HEK293 (cell line): ENCODE measurements around the gene HDHD5.

ENCODE experiments used
- BCL6B ChIP-seq: fragments of 450-650 bp; formaldehyde crosslinking; IDR thresholded peaks from 2 replicates; pipeline ENCODE4 v1.5.1; 2017; ENCODE audit warnings: missing biosample characterization, missing genetic modification characterization
- KLF1 ChIP-seq: fragments of 450-650 bp; formaldehyde crosslinking; IDR thresholded peaks from 2 replicates; pipeline ENCODE4 v1.5.1; 2016; ENCODE audit warnings: missing biosample characterization, missing genetic modification characterization
- KLF10 ChIP-seq: fragments of 450-650 bp; IDR thresholded peaks from 2 replicates; pipeline ENCODE4 v1.5.1; 2018; ENCODE audit warnings: missing biosample characterization, mild to moderate bottlenecking, missing genetic modification characterization
- KLF7 ChIP-seq: fragments of 450-650 bp; formaldehyde crosslinking; IDR thresholded peaks from 2 replicates; pipeline ENCODE4 v1.5.1; 2016; ENCODE audit warnings: missing biosample characterization, missing genetic modification characterization, borderline replicate concordance
- MYNN ChIP-seq: fragments of 450-650 bp; formaldehyde crosslinking; IDR thresholded peaks from 2 replicates; pipeline ENCODE4 v1.5.1; 2016; ENCODE audit warnings: missing biosample characterization, missing genetic modification characterization, borderline replicate concordance
- MZF1 ChIP-seq: fragments of 450-650 bp; formaldehyde crosslinking; IDR thresholded peaks from 2 replicates; pipeline ENCODE4 v1.5.1; 2017; ENCODE audit warnings: missing biosample characterization, missing genetic modification characterization, borderline replicate concordance
- ZBTB8A ChIP-seq: fragments of 450-650 bp; formaldehyde crosslinking; IDR thresholded peaks from 2 replicates; pipeline ENCODE4 v1.5.1; 2016; ENCODE audit warnings: missing biosample characterization, missing genetic modification characterization
- ZNF223 ChIP-seq: fragments of 450-650 bp; formaldehyde crosslinking; IDR thresholded peaks from 2 replicates; pipeline ENCODE4 v1.5.1; 2016; ENCODE audit warnings: missing biosample characterization, missing genetic modification characterization
- ZNF248 ChIP-seq: fragments of 450-650 bp; formaldehyde crosslinking; IDR thresholded peaks from 2 replicates; pipeline ENCODE4 v1.5.1; 2017; ENCODE audit warnings: missing biosample characterization, missing genetic modification characterization
- ZNF280C ChIP-seq: fragments of 450-650 bp; formaldehyde crosslinking; IDR thresholded peaks from 2 replicates; pipeline ENCODE4 v1.5.1; 2016; ENCODE audit warnings: missing biosample characterization, missing genetic modification characterization
- ZNF302 ChIP-seq: fragments of 450-650 bp; formaldehyde crosslinking; IDR thresholded peaks from 2 replicates; pipeline ENCODE4 v1.5.1; 2016; ENCODE audit warnings: missing biosample characterization, missing genetic modification characterization, low read depth
- ZNF324 ChIP-seq: fragments of 450-650 bp; formaldehyde crosslinking; IDR thresholded peaks from 2 replicates; pipeline ENCODE4 v1.5.1; 2016; ENCODE audit warnings: missing biosample characterization, missing genetic modification characterization
- ZNF341 ChIP-seq: fragments of 450-650 bp; formaldehyde crosslinking; IDR thresholded peaks from 2 replicates; pipeline ENCODE4; 2016; ENCODE audit warnings: low read depth, missing biosample characterization, missing genetic modification characterization
- ZNF416 ChIP-seq: fragments of 450-650 bp; formaldehyde crosslinking; IDR thresholded peaks from 2 replicates; pipeline ENCODE4 v1.5.1; 2016; ENCODE audit warnings: missing biosample characterization, missing genetic modification characterization
- ZNF518A ChIP-seq: fragments of 450-650 bp; formaldehyde crosslinking; conservative IDR thresholded peaks from 2 replicates; pipeline ENCODE4 v1.5.1; 2016; ENCODE audit warnings: low read depth, missing biosample characterization, missing genetic modification characterization
- ZNF560 ChIP-seq: fragments of 450-650 bp; formaldehyde crosslinking; IDR thresholded peaks from 2 replicates; pipeline ENCODE4 v1.5.1; 2017; ENCODE audit warnings: missing biosample characterization, missing genetic modification characterization, borderline replicate concordance
- ZNF561 ChIP-seq: fragments of 450-650 bp; IDR thresholded peaks from 2 replicates; pipeline ENCODE4 v1.5.1; 2018; ENCODE audit warnings: missing biosample characterization, missing genetic modification characterization, borderline replicate concordance
- ZNF585B ChIP-seq: fragments of 450-650 bp; formaldehyde crosslinking; IDR thresholded peaks from 2 replicates; pipeline ENCODE4 v1.5.1; 2016; ENCODE audit warnings: missing biosample characterization, missing genetic modification characterization
- ZNF629 ChIP-seq: fragments of 450-650 bp; formaldehyde crosslinking; IDR thresholded peaks from 2 replicates; pipeline ENCODE4 v1.5.1; 2017; ENCODE audit warnings: missing biosample characterization, missing genetic modification characterization
- ZNF677 ChIP-seq: fragments of 450-650 bp; IDR thresholded peaks from 2 replicates; pipeline ENCODE4 v1.5.0; 2018; ENCODE audit warnings: missing biosample characterization, mild to moderate bottlenecking, missing genetic modification characterization, moderate library complexity
- ZNF768 ChIP-seq: fragments of 450-650 bp; formaldehyde crosslinking; IDR thresholded peaks from 2 replicates; pipeline ENCODE4 v1.5.1; 2018; ENCODE audit warnings: missing biosample characterization, mild to moderate bottlenecking, missing genetic modification characterization
- ZNF777 ChIP-seq: fragments of 450-650 bp; formaldehyde crosslinking; IDR thresholded peaks from 2 replicates; pipeline ENCODE4 v1.5.1; 2017; ENCODE audit warnings: missing biosample characterization, missing genetic modification characterization, borderline replicate concordance
- ZSCAN30 ChIP-seq: fragments of 450-650 bp; IDR thresholded peaks from 2 replicates; pipeline ENCODE4 v1.5.1; 2018; ENCODE audit warnings: missing biosample characterization, mild to moderate bottlenecking, missing genetic modification characterization, moderate library complexity
- TF ChIP-seq, protein P1 (sequence below): fragments of 450-650 bp; formaldehyde crosslinking; IDR thresholded peaks from 2 replicates; pipeline ENCODE4 v1.5.1; 2016; ENCODE audit warnings: missing biosample characterization, missing genetic modification characterization
- TF ChIP-seq, protein P2 (sequence below): fragments of 450-650 bp; formaldehyde crosslinking; IDR thresholded peaks from 2 replicates; pipeline ENCODE4 v1.5.1; 2017; ENCODE audit warnings: missing biosample characterization, missing genetic modification characterization

The HDHD5 gene

GRCh38 chr22:17171153-17172028 lies 12.3 kb upstream of the HDHD5 start (continued):
- TF ChIP-seq, protein P1, sequence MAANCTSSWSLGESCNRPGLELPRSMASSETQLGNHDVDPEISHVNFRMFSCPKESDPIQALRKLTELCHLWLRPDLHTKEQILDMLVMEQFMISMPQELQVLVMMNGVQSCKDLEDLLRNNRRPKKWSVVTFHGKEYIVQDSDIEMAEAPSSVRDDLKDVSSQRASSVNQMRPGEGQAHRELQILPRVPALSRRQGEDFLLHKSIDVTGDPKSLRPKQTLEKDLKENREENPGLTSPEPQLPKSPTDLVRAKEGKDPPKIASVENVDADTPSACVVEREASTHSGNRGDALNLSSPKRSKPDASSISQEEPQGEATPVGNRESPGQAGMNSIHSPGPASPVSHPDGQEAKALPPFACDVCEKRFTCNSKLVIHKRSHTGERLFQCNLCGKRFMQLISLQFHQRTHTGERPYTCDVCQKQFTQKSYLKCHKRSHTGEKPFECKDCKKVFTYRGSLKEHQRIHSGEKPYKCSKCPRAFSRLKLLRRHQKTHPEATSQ: no peak
- TF ChIP-seq, protein P2, sequence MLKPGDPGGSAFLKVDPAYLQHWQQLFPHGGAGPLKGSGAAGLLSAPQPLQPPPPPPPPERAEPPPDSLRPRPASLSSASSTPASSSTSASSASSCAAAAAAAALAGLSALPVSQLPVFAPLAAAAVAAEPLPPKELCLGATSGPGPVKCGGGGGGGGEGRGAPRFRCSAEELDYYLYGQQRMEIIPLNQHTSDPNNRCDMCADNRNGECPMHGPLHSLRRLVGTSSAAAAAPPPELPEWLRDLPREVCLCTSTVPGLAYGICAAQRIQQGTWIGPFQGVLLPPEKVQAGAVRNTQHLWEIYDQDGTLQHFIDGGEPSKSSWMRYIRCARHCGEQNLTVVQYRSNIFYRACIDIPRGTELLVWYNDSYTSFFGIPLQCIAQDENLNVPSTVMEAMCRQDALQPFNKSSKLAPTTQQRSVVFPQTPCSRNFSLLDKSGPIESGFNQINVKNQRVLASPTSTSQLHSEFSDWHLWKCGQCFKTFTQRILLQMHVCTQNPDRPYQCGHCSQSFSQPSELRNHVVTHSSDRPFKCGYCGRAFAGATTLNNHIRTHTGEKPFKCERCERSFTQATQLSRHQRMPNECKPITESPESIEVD (tag by site-specific recombination): no peak
- TF ChIP-seq ZNF560 (tag by site-specific recombination) (no peak), ZNF677 (tag by site-specific recombination) (no peak), ZNF585B (no peak), MYNN (tag by site-specific recombination) (no peak), ZNF561 (tag by site-specific recombination) (no peak), BCL6B (tag by site-specific recombination) (no peak), ZNF629 (tag by site-specific recombination) (no peak), ZBTB8A (tag by site-specific recombination) (peak; percentile 63), ZNF768 (tag by site-specific recombination) (no peak), MZF1 (tag by site-specific recombination) (no peak), ZSCAN30 (tag by site-specific recombination) (peak; percentile 51), KLF7 (tag by site-specific recombination) (0 out of 2 replicates have a peak, but pooled peaks have one; percentile 19), ZNF777 (tag by site-specific recombination) (no peak), ZNF518A (tag by site-specific recombination) (peak; percentile 31), KLF10 (tag by site-specific recombination) (peak; percentile 34; the same call in 1 of the 2 replicates), ZNF248 (tag by site-specific recombination) (no peak), ZNF324 (tag by site-specific recombination) (peak; percentile 24; the same call in 1 of the 2 replicates), ZNF302 (tag by site-specific recombination) (no peak), KLF1 (tag by site-specific recombination) (no peak), ZNF416 (tag by site-specific recombination) (no peak), ZNF223 (no peak), ZNF280C (tag by site-specific recombination) (no peak), ZNF341 (peak; percentile 33)
